T follicular helper cell (primary cell): Measurements from ENCODE around the gene RBBP8NL.

Experiments
- DNase-seq: peaks from one replicate; pipeline ENCODE4 v3.0.0-alpha.2; 2020; ENCODE audit warnings: low read depth

Gene RBBP8NL

GRCh38 chr20:62393335-62393665, 34.0 kb downstream of the RBBP8NL start:
- no peak for DNase-seq

- no peak for DNase-seq
Measured at GRCh38 chr20:62392621-62393334, 34.6 kb downstream of the RBBP8NL start.

- DNase-seq = no peak
Measured at GRCh38 chr20:62392077-62392418, 35.3 kb downstream of the RBBP8NL start.

- no peak for DNase-seq
Measured at GRCh38 chr20:62391165-62392076, 35.9 kb downstream of the RBBP8NL start.

- no peak for DNase-seq
Measured at GRCh38 chr20:62390317-62391164, 36.8 kb downstream of the RBBP8NL start.

GRCh38 chr20:62389601-62390087, 37.7 kb downstream of the RBBP8NL start:
- DNase-seq = no peak

- no peak for DNase-seq
Measured at GRCh38 chr20:62388839-62389600, 38.3 kb downstream of the RBBP8NL start.

GRCh38 chr20:62387933-62388635, 39.3 kb downstream of the RBBP8NL start:
- no peak for DNase-seq

- DNase-seq = no peak
Measured at GRCh38 chr20:62387219-62387913, 40.0 kb downstream of the RBBP8NL start.

GRCh38 chr20:62386383-62387218, 40.7 kb downstream of the RBBP8NL start, which contains the start of gene RPS21:
TSS of gene RPS21 (plus strand) at chr20:62387103. CDS start at chr20:62387339, 236 bp downstream.
- peak; percentile 91 for DNase-seq

- DNase-seq = peak; percentile 73
Measured at GRCh38 chr20:62382306-62383198, 44.8 kb downstream of the RBBP8NL start.

- DNase-seq = no peak
Measured at GRCh38 chr20:62381842-62382241, 45.5 kb downstream of the RBBP8NL start.

GRCh38 chr20:62381202-62381797, 46.0 kb downstream of the RBBP8NL start:
- no peak for DNase-seq

- no peak for DNase-seq
Measured at GRCh38 chr20:62378215-62378614, 49.1 kb downstream of the RBBP8NL start.

GRCh38 chr20:62377615-62378178, 49.6 kb downstream of the RBBP8NL start:
- DNase-seq = no peak

GRCh38 chr20:62377064-62377461, 50.3 kb downstream of the RBBP8NL start:
- DNase-seq = no peak
